AG10803 (cell line): ENCODE measurements around the gene RAD51B.

Source experiments
- DNase-seq: peaks from one replicate; pipeline ENCODE4 v3.0.0; 2010; ENCODE audit warnings: low read depth
- H3K4me3 ChIP-seq: 2 replicates; pipeline ENCODE4 v1.5.1; 2011; ENCODE audit warnings: mild to moderate bottlenecking, low read length, control low read depth
- TF ChIP-seq, protein P1 (sequence below): conservative IDR thresholded peaks from 2 replicates; pipeline ENCODE4 v1.5.1; 2011; ENCODE audit warnings: mild to moderate bottlenecking, low read length, control low read depth, inconsistent platforms

The RAD51B gene

DNA sequence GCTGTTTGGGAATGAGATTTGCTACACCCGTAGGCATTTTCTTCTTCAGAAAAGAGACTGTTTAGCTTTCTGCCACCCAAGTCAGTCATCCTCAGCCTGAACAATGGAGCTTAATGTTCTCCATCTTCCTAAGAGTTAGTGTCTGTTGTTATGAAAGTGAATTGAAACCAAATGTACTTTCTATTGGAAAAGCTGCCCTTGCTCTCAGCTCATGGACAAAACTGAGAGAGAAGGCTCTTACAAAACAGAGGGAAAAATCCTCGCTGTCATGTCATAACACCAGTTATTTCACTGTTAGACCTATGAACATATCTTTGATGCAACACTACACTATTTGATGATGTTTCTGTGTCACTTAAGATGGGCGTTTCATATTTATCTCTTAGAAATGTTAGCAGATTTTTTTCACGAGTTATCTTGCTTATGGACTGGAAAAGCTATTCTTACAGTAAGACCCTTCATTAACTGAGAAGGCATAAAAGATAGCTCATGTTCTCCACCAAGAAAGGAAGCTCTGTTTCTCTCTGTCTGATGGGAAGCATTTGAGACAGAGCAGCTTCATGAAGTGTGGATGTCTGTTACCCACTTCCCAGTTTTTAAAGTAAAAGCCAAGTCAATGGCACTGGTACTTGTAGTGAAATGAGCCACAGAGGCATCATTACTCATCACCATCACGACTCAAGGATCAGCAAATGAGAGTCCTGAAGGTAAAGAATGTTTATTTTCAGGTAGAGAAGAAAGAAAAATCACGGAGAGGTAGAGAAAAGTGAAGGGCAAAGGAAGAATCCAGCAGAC, 489.3 kb downstream of the RAD51B start:
- no peak overlapping the region for H3K4me3 ChIP-seq
- DNase-seq: peak; percentile 62
- TF ChIP-seq, protein P1, sequence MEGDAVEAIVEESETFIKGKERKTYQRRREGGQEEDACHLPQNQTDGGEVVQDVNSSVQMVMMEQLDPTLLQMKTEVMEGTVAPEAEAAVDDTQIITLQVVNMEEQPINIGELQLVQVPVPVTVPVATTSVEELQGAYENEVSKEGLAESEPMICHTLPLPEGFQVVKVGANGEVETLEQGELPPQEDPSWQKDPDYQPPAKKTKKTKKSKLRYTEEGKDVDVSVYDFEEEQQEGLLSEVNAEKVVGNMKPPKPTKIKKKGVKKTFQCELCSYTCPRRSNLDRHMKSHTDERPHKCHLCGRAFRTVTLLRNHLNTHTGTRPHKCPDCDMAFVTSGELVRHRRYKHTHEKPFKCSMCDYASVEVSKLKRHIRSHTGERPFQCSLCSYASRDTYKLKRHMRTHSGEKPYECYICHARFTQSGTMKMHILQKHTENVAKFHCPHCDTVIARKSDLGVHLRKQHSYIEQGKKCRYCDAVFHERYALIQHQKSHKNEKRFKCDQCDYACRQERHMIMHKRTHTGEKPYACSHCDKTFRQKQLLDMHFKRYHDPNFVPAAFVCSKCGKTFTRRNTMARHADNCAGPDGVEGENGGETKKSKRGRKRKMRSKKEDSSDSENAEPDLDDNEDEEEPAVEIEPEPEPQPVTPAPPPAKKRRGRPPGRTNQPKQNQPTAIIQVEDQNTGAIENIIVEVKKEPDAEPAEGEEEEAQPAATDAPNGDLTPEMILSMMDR: no peak

DNA sequence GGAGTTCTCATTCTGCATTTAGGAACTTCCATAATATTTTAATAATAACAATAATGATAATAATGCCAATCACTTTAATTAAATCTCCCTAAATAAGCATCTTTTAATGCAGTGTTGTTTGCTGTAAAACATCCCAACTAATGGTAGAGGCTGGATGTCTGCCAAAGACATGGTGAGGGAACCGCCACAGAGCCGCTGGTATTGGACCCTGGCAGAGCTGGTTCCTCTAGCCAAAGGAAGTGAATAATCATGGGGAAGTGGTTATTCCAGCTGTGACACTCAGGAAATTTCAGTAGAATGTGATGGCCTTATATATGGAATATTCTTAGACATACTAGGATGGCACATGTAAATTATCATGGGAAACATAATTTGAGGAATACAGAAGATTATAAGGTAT, 490.0 kb downstream of the RAD51B start:
- no peak overlapping the region for H3K4me3 ChIP-seq
- TF ChIP-seq, protein P1: no peak
- no peak for DNase-seq

DNA sequence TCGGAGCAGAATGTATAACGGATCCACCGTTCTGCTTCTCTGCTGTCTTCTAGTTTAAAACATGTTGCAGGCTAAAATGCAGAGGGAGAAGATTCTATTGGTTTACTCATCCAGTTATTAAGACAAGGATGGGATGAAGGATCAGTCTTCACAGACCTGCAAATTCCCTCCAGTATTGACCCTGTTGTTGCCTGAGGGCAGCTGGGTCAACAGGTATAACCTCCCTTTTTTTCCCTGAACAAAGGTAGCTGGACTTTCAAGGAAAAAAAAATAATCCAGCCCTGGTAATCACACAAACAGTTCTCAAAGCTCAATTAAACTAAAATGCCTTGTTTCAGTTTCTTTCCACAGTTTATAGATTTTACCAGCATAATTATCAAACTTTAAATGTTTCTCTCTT, 492.7 kb downstream of the RAD51B start:
- DNase-seq: no peak
- no peak overlapping the region for H3K4me3 ChIP-seq
- TF ChIP-seq, protein P1: no peak

DNA sequence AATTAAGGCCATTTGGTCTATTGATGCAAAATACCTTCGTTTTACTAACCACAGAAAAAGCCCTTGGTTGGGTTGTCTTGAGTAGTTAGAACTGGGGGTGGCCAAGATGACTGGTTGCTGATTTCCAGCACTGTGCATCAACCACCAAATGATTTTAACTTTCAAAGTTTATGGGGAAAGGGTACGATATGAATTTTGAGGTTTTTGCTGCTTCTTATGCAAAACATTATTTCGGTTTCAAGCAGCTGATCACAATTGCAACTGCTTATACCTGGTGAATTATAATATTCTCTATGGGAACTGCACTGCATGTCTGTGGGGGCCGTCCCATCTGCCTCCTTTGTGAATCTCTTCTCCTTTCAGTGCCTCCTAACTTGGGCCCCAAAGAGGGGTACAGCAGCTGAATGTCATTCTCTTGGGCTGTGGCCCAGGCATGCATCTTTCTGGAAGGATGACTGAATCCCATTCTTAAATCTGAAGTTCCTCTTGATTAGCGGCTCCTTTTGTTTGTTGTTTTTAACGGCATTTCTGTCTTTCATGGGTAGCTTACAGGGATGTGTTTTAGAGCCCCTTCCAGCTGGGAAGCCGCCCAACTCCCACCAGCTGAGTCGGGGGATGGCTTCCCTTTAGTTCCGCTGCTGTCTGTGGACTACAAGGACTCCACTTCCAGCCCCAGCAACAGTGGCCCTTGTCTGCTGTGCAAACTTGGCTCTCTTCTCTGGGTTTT, 493.5 kb downstream of the RAD51B start:
- no peak for DNase-seq
- no peak overlapping the region for H3K4me3 ChIP-seq
- TF ChIP-seq, protein P1: no peak

DNA sequence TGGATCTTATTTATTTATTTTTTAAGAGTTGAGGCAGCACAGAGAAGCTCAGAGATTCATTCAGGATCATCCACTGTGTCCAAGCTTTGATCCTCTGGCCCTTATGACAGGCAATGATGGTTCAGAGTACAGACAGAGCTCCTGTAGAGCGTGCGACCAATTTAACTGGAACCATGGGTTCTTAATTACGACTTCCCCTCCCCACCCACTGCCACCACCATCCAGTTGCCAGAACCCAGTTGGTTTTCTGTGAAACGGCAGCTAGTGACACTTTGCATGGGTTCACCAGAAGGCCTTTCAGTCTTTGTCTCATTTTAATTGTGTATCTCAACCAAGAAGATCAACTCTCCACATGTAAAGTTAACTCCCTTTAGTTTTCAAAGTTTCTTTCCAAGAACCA, 495.1 kb downstream of the RAD51B start:
- H3K4me3 ChIP-seq: no peak overlapping the region
- TF ChIP-seq, protein P1: no peak
- no peak for DNase-seq

DNA sequence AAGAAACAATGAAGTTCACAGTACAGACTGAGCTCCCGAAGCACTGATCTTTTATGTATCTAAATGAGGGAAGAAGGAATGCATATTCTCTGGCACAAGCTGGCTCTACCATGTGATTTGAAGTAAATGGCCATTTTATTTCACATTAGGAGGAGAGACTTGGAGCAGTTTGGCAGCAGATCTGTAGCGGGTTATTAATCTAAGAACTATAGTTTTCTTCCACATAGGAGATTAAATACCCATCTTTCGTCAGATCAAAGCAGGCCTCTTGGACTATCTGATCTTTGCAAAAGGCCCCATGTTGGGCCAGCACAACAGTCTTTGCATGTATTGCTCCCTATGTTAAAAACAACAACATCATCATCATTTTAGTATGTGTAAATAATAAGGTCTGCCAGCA, 495.5 kb downstream of the RAD51B start:
- TF ChIP-seq, protein P1: no peak
- DNase-seq: no peak
- no peak overlapping the region for H3K4me3 ChIP-seq
